WTC11 (cell line): ENCODE measurements around the gene RYR1.

Source experiments
- CTCF ChIP-seq: fragments of 200-600 bp; IDR thresholded peaks from 2 replicates; pipeline ENCODE4 v1.8.0; 2022; ENCODE audit warnings: antibody characterized with exemption
- ZNF317 ChIP-seq: sonication (generic); formaldehyde crosslinking; IDR thresholded peaks from 2 replicates; pipeline ENCODE4 v1.8.1; 2023; ENCODE audit warnings: low read depth, mild to moderate bottlenecking, moderate library complexity, missing genetic modification reagents, borderline replicate concordance
- TF ChIP-seq, protein P1 (sequence below): sonication (generic); formaldehyde crosslinking; IDR thresholded peaks from 2 replicates; pipeline ENCODE4 v1.8.0; 2023; ENCODE audit warnings: missing genetic modification reagents
- TF ChIP-seq, protein P2 (sequence below): sonication (generic); formaldehyde crosslinking; IDR thresholded peaks from 2 replicates; pipeline ENCODE4 v1.8.0; 2022; ENCODE audit warnings: mild to moderate bottlenecking, missing genetic modification reagents

DNA sequence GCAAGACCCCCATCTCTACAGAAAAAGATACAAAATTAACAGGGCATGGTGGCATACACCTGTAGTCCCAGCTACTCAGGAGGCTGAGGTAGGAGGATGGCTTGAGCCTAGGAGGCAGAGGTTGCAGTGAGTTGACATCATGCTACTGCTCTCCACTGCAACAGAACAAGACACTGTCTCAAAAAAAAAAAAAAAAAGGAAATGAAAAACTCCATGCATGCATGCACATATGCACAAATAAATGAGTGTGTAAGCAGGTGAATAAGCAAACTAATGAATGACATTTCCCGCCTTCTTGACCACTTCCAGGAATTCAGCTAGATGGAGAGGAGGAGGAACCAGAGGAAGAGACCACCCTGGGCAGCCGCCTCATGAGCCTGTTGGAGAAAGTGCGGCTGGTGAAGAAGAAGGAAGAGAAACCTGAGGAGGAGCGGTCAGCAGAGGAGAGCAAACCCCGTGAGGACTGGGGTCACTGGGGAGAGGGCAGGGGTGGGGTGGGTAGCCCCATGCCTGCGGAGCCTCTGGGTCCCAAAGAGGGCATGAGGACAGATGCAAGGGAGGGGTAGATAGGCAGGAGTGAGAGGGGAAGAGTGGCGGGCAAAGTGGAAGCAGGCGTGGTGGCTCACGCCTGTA lies 58.8 kb downstream of the RYR1 start:
- TF ChIP-seq, protein P1, sequence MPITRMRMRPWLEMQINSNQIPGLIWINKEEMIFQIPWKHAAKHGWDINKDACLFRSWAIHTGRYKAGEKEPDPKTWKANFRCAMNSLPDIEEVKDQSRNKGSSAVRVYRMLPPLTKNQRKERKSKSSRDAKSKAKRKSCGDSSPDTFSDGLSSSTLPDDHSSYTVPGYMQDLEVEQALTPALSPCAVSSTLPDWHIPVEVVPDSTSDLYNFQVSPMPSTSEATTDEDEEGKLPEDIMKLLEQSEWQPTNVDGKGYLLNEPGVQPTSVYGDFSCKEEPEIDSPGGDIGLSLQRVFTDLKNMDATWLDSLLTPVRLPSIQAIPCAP (CRISPR knock-in tag) = no peak
- TF ChIP-seq, protein P2, sequence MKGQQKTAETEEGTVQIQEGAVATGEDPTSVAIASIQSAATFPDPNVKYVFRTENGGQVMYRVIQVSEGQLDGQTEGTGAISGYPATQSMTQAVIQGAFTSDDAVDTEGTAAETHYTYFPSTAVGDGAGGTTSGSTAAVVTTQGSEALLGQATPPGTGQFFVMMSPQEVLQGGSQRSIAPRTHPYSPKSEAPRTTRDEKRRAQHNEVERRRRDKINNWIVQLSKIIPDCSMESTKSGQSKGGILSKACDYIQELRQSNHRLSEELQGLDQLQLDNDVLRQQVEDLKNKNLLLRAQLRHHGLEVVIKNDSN (CRISPR knock-in tag) = no peak
- TF ChIP-seq ZNF317 (CRISPR knock-in tag) (no peak), CTCF (no peak)
